ENCODE measurements around the gene BRMS1. TPM values are rescaled to one million over a fixed set of nuclear protein-coding genes. Genes with fewer than 3 reads are reported as not detected.
A peak's percentile ranks its signal among the peaks of the same experiment; 100 is the strongest.

The BRMS1 gene
- total RNA-seq (2021; ENCODE audit: unreplicated experiment) (80.5 TPM), Bru-seq, nascent RNA (percentile 76 among the genes with signal in this experiment), BruChase-seq, experiment 1, labeled RNA remaining after a 2-hour chase (percentile 75 among the genes with signal in this experiment), BruChase-seq, experiment 2, labeled RNA remaining after a 6-hour chase (percentile 86 among the genes with signal in this experiment)
- 89.0 TPM for polyA plus RNA-seq (2012; ENCODE audit: insufficient read length)
- long read RNA-seq, transcript BRMS1-201 (10 exons, 1,445 nt) = major isoform, 98 of 127 reads
- long read RNA-seq, partial matches to known transcripts = 9 of 127 reads
- long read RNA-seq, other reads (novel, unspliced or antisense) = 17 of 127 reads

- CTCF ChIA-PET = interaction anchor here (0.6 kb wide), 2 partner anchors 11 to 32 kb away, joined by 3 to 5 read pairs; no protein-coding TSS in a partner anchor
- Histone ChIP-seq H3K9me3 (ENCODE audit: control insufficient read depth, insufficient read depth, low read depth, low read length) (no peaks in the 10 kb centered on the region), H3K4me1 (ENCODE audit: control insufficient read depth, insufficient read depth, low read length) (peaks cover 24% of the 10 kb centered on the region), H3K27ac (ENCODE audit: low read length) (peak within 1 kb of the TSS; percentile 94), H3K27me3 (ENCODE audit: control insufficient read depth, insufficient read depth, low read length) (no peaks in the 10 kb centered on the region), H3K36me3 (ENCODE audit: control insufficient read depth, insufficient read depth, low read length) (peaks cover 6% of the 10 kb centered on the region; the same call in 1 of the 2 replicates), H3K4me3 (ENCODE audit: low read depth in 2 of 2, low read length in 2 of 2) (peak within 1 kb of the TSS; percentile 91 to 98)
- in situ Hi-C loops (cut with HindIII; ENCODE audit: low pct_unique_long_range_greater_than_20kb, low sequenced_read_pairs) (no loop called here), intact Hi-C loops (cut with micrococcal nuclease; ENCODE audit: unreplicated experiment) (no loop called here)
- BruUV-seq (replicated peaks) = no TSS peak
- TF ChIP-seq TCF7L2 (IDR thresholded peaks at IDR 0.05; ENCODE audit: low read depth, low read length) = peak; percentile 77; the same call in 1 of the 2 replicates
- peak; percentile 98; the same call in 1 of the 2 replicates for TF ChIP-seq SIN3A (IDR thresholded peaks at IDR 0.05; ENCODE audit: borderline replicate concordance, insufficient read depth, low read depth, low read length)
- no peak for TF ChIP-seq REST (IDR thresholded peaks at IDR 0.05; ENCODE audit: insufficient read depth in 1 of 2, low read depth in 2 of 2, low read length in 1 of 2)
- TF ChIP-seq POLR2AphosphoS5 (IDR thresholded peaks at IDR 0.05; ENCODE audit: low read depth, low read length) = peak; percentile 98
- no peak for TF ChIP-seq CTCF (IDR thresholded peaks at IDR 0.05)
- POLR2A ChIA-PET = interaction anchor here (0.8 to 2.1 kb wide), 4 partner anchors 9 to 33 kb away, joined by 3 to 6 read pairs (median 6); partner anchors contain the start of gene RIN1
- ATAC-seq (peak; percentile 86), DNase-seq (ENCODE audit: low read depth, low spot score) (peak; percentile 91)
Observed at GRCh38 chr11:66344550-66345315, at the start of gene BRMS1. TSS of gene BRMS1 (minus strand) at chr11:66345104. CDS start at chr11:66342234, 2,870 bp downstream.

GRCh38 chr11:66393954-66394353 lies 49.0 kb upstream of the BRMS1 start:
- Histone ChIP-seq H3K4me1 (ENCODE audit: control insufficient read depth, insufficient read depth, low read length) (no peaks in the 10 kb centered on the region), H3K27ac (ENCODE audit: low read length) (no peak overlapping the region), H3K9me3 (ENCODE audit: control insufficient read depth, insufficient read depth, low read depth, low read length) (no peaks in the 10 kb centered on the region), H3K36me3 (ENCODE audit: control insufficient read depth, insufficient read depth, low read length) (no peaks in the 10 kb centered on the region), H3K4me3 (ENCODE audit: low read depth in 2 of 2, low read length in 2 of 2) (no peak overlapping the region), H3K27me3 (ENCODE audit: control insufficient read depth, insufficient read depth, low read length) (no peaks in the 10 kb centered on the region)
- ChIA-PET POLR2A (interaction anchor here (0.7 kb wide), 1 partner anchor 60 kb away, joined by 6 read pairs; no protein-coding TSS in a partner anchor), CTCF (interaction anchor here (0.6 kb wide), 1 partner anchor 8 kb away, joined by 4 read pairs; no protein-coding TSS in a partner anchor)
- TF ChIP-seq CTCF (IDR thresholded peaks at IDR 0.05) = no peak
- no peak for TF ChIP-seq POLR2AphosphoS5 (IDR thresholded peaks at IDR 0.05; ENCODE audit: low read depth, low read length)
- TF ChIP-seq SIN3A (IDR thresholded peaks at IDR 0.05; ENCODE audit: borderline replicate concordance, insufficient read depth, low read depth, low read length) = no peak
- no peak for TF ChIP-seq TCF7L2 (IDR thresholded peaks at IDR 0.05; ENCODE audit: low read depth, low read length)
- TF ChIP-seq REST (IDR thresholded peaks at IDR 0.05; ENCODE audit: insufficient read depth in 1 of 2, low read depth in 2 of 2, low read length in 1 of 2) = no peak
- ATAC-seq (no peak), DNase-seq (ENCODE audit: low read depth, low spot score) (no peak)
- BruUV-seq (replicated peaks) = no TSS peak
- intact Hi-C loops (cut with micrococcal nuclease; ENCODE audit: unreplicated experiment) = no loop called here
- in situ Hi-C loops (cut with HindIII; ENCODE audit: low pct_unique_long_range_greater_than_20kb, low sequenced_read_pairs) = no loop called here
